HepG2 (cell line): Measurements from ENCODE around the gene BLOC1S2. TPM values are rescaled to one million over a fixed set of nuclear protein-coding genes. Genes with fewer than 3 reads are reported as not detected.

Experiments used
- AGO2 ChIP-seq: fragments of 200-400 bp; formaldehyde crosslinking; optimal IDR thresholded peaks from 2 replicates; pipeline ENCODE3; 2017; ENCODE audit warnings: mild to moderate bottlenecking, low read depth, low read length, moderate library complexity
- AHR ChIP-seq: IDR thresholded peaks from 2 replicates; pipeline ENCODE4 v1.6.1; 2018; ENCODE audit warnings: missing genetic modification reagents, missing compliant biosample characterization
- ARNT ChIP-seq: fragments of 450-650 bp; IDR thresholded peaks from 2 replicates; pipeline ENCODE4 v1.6.1; 2017
- CBX5 ChIP-seq: sonication (generic); formaldehyde crosslinking; IDR thresholded peaks from 2 replicates; pipeline ENCODE4 v1.4.0; 2020; ENCODE audit warnings: missing genetic modification reagents, borderline replicate concordance
- ELF4 ChIP-seq: sonication (generic); formaldehyde crosslinking; IDR thresholded peaks from 2 replicates; pipeline ENCODE4 v1.5.0; 2020; ENCODE audit warnings: missing genetic modification reagents, mild to moderate bottlenecking, moderate library complexity, borderline replicate concordance
- GLI4 ChIP-seq: sonication (generic); formaldehyde crosslinking; IDR thresholded peaks from 2 replicates; pipeline ENCODE4 v1.5.1; 2020; ENCODE audit warnings: missing genetic modification reagents, mild to moderate bottlenecking, moderate library complexity, borderline replicate concordance
- HNRNPL ChIP-seq: fragments of 200-400 bp; formaldehyde crosslinking; IDR thresholded peaks from 2 replicates; pipeline ENCODE4 v1.6.1; 2017; ENCODE audit warnings: mild to moderate bottlenecking, low read depth, low read length
- IRF1 ChIP-seq: sonication (generic); formaldehyde crosslinking; IDR thresholded peaks from 2 replicates; pipeline ENCODE4 v1.4.0; 2020; ENCODE audit warnings: low read depth, mild to moderate bottlenecking, missing genetic modification reagents
- KLF9 ChIP-seq: IDR thresholded peaks from 2 replicates; pipeline ENCODE4 v1.6.1; 2016; ENCODE audit warnings: low read depth
- MED8 ChIP-seq: sonication (generic); formaldehyde crosslinking; IDR thresholded peaks from 2 replicates; pipeline ENCODE4 v1.8.1; 2023; ENCODE audit warnings: mild to moderate bottlenecking, missing genetic modification reagents; ENCODE audit not compliant: insufficient replicate concordance
- MIER2 ChIP-seq: IDR thresholded peaks from 2 replicates; pipeline ENCODE4 v1.6.1; 2016; ENCODE audit warnings: missing biosample characterization, missing genetic modification reagents
- NR0B2 ChIP-seq: sonication (generic); formaldehyde crosslinking; IDR thresholded peaks from 2 replicates; pipeline ENCODE4 v1.4.0; 2020; ENCODE audit warnings: mild to moderate bottlenecking, missing genetic modification reagents
- PHF8 ChIP-seq: sonication (generic); formaldehyde crosslinking; IDR thresholded peaks from 2 replicates; pipeline ENCODE4 v1.5.0; 2020; ENCODE audit warnings: missing genetic modification reagents
- PRMT3 ChIP-seq: sonication (generic); formaldehyde crosslinking; IDR thresholded peaks from 2 replicates; pipeline ENCODE4 v1.8.1; 2022; ENCODE audit warnings: low read depth, mild to moderate bottlenecking, moderate library complexity, missing genetic modification reagents, borderline replicate concordance
- RELA ChIP-seq: sonication (generic); formaldehyde crosslinking; IDR thresholded peaks from 2 replicates; pipeline ENCODE4 v1.4.0; 2020; ENCODE audit warnings: missing genetic modification reagents
- SMARCE1 ChIP-seq: fragments of 450-650 bp; IDR thresholded peaks from 2 replicates; pipeline ENCODE4 v1.6.1; 2017; ENCODE audit warnings: borderline replicate concordance
- TAF15 ChIP-seq: fragments of 200-400 bp; formaldehyde crosslinking; IDR thresholded peaks from one replicate; pipeline ENCODE4 v1.6.1; 2018; ENCODE audit warnings: mild to moderate bottlenecking, low read depth, low read length; ENCODE audit not compliant: poor library complexity, severe bottlenecking
- TCF7 ChIP-seq: sonication (generic); IDR thresholded peaks from 2 replicates; pipeline ENCODE4 v1.6.1; 2016; ENCODE audit warnings: antibody characterized with exemption, low read depth
- ZFP37 ChIP-seq: sonication (generic); formaldehyde crosslinking; IDR thresholded peaks from 2 replicates; pipeline ENCODE4 v1.4.0; 2020; ENCODE audit warnings: missing genetic modification reagents, borderline replicate concordance
- ZNF205 ChIP-seq: IDR thresholded peaks from 2 replicates; pipeline ENCODE4 v1.6.1; 2018; ENCODE audit warnings: missing biosample characterization, missing genetic modification reagents
- ZNF207 ChIP-seq: fragments of 450-650 bp; IDR thresholded peaks from 2 replicates; pipeline ENCODE4 v1.6.1; 2016; ENCODE audit warnings: antibody characterized with exemption, borderline replicate concordance
- ZNF431 ChIP-seq: sonication (generic); formaldehyde crosslinking; IDR thresholded peaks from 2 replicates; pipeline ENCODE4 v1.9.0; 2022; ENCODE audit warnings: missing genetic modification reagents, low read depth, mild to moderate bottlenecking, borderline replicate concordance
- ZNF546 ChIP-seq: sonication (generic); formaldehyde crosslinking; conservative IDR thresholded peaks from 2 replicates; pipeline ENCODE4 v1.8.1; 2023; ENCODE audit warnings: mild to moderate bottlenecking, missing genetic modification reagents
- ZNF687 ChIP-seq: sonication (generic); formaldehyde crosslinking; IDR thresholded peaks from 2 replicates; pipeline ENCODE4 v1.5.1; 2020; ENCODE audit warnings: mild to moderate bottlenecking, missing genetic modification reagents, moderate library complexity
- polyA plus RNA-seq, 8 experiments: library from polyadenylated mRNA; depleted of rRNA in 3 of 8; stranded (reverse) in 7 of 8; unstranded in 1 of 8; fragments of >200 nt; fragmentation: Illumina TruSeq in 4 of 8; extraction: Trizol in 4 of 8; gene quantifications; 2 replicates each; pipeline versions ENCODE4 v1.2.1 to v1.2.3, GENCODE V29; 2011 to 2016; ENCODE audit warnings: low read depth in 4 of 8, missing spikeins in 1 of 8, mixed read lengths in 1 of 8; ENCODE audit not compliant: insufficient read depth in 1 of 8
- total RNA-seq, 5 experiments: library from RNA; depleted of rRNA; stranded (reverse); fragments of >200 nt; fragmentation: Illumina TruSeq; extraction: Trizol; gene quantifications; 2 replicates each; pipeline ENCODE4 v1.2.3, GENCODE V29; 2016; ENCODE audit warnings: low read depth in 1 of 5

The BLOC1S2 gene
- total and polyA plus RNA-seq, 2 of the 13 experiments (the other 11 are each of a cell fraction or from before 2014, with no cell fraction given) = 22.3 to 64.4 TPM

GRCh38 chr10:100267239-100268104 is 19.0 kb downstream of the BLOC1S2 start, which contains the start of gene CWF19L1 (continued):
- TF ChIP-seq ZFP37 (CRISPR knock-in tag) = no peak
- TF ChIP-seq NR0B2 = no peak
- TF ChIP-seq TAF15 = no peak
- TF ChIP-seq TCF7 = no peak
- TF ChIP-seq ZNF431 = peak; percentile 53; the same call in 1 of the 2 replicates
- 0 out of 2 replicates have a peak, but pooled peaks have one; percentile 34 for TF ChIP-seq ZNF546 (CRISPR knock-in tag)
- peak; percentile 40; the same call in 1 of the 2 replicates for TF ChIP-seq CBX5 (CRISPR knock-in tag)
- TF ChIP-seq PRMT3 = no peak
- no peak for TF ChIP-seq SMARCE1
- no peak for TF ChIP-seq RELA (CRISPR knock-in tag)
- TF ChIP-seq ZNF207 = no peak
- TF ChIP-seq MIER2 (CRISPR knock-in tag) = no peak
- TF ChIP-seq AHR (CRISPR knock-in tag) = no peak
- no peak for TF ChIP-seq AGO2
- TF ChIP-seq MED8 (CRISPR knock-in tag) = no peak
- TF ChIP-seq ZNF687 (CRISPR knock-in tag) = peak; percentile 58
- TF ChIP-seq PHF8 (CRISPR knock-in tag) = peak; percentile 74
- no peak for TF ChIP-seq ARNT
- no peak for TF ChIP-seq GLI4 (CRISPR knock-in tag)
- no peak for TF ChIP-seq ELF4 (CRISPR knock-in tag)
- no peak for TF ChIP-seq IRF1 (CRISPR knock-in tag)
- TF ChIP-seq ZNF205 (CRISPR knock-in tag) = no peak
- TF ChIP-seq KLF9 = no peak
- no peak for TF ChIP-seq HNRNPL
